ENCODE results near the gene KRTAP9-7.
"Not testable (repeated sequence)": the region's sequence is repeated elsewhere in the genome, so short reads cannot be mapped to it uniquely, and the experiment has no call there.

The KRTAP9-7 gene

DNA sequence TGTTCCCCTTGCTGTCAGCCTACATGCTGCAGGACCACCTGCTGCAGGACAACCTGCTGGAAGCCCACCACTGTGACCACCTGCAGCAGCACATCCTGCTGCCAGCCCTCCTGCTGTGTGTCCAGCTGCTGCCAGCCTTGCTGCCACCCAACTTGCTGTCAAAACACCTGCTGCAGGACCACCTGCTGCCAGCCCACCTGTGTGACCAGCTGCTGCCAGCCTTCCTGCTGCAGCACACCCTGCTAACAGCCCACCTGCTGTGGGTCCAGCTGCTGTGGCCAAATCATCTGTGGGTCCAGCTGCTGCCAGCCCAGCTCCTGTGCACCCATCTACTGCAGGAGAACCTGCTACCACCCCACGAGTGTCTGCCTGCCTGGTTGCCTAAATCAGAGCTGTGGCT is 4.2 kb upstream of the KRTAP9-7 start:
- in situ Hi-C loops (cut with MboI; ENCODE audit: low sequenced_read_pairs), result not testable (repeated sequence)

GRCh38 chr17:41271858-41272257 is 3.6 kb upstream of the KRTAP9-7 start:
- in situ Hi-C loops (cut with MboI; ENCODE audit: low sequenced_read_pairs), result no loop called here

- in situ Hi-C loops (cut with MboI; ENCODE audit: low sequenced_read_pairs), result no loop called here
Measured at GRCh38 chr17:41278176-41278955, 2.9 kb downstream of the KRTAP9-7 start.

GRCh38 chr17:41284043-41284442 is 8.5 kb downstream of the KRTAP9-7 start:
- in situ Hi-C loops (cut with MboI; ENCODE audit: low sequenced_read_pairs), result no loop called here

GRCh38 chr17:41284546-41284945 is 9.0 kb downstream of the KRTAP9-7 start:
- in situ Hi-C loops (cut with MboI; ENCODE audit: low sequenced_read_pairs), result no loop called here

- in situ Hi-C loops (cut with MboI; ENCODE audit: low sequenced_read_pairs), result no loop called here
Measured at GRCh38 chr17:41287050-41287449, 11.6 kb downstream of the KRTAP9-7 start.

DNA sequence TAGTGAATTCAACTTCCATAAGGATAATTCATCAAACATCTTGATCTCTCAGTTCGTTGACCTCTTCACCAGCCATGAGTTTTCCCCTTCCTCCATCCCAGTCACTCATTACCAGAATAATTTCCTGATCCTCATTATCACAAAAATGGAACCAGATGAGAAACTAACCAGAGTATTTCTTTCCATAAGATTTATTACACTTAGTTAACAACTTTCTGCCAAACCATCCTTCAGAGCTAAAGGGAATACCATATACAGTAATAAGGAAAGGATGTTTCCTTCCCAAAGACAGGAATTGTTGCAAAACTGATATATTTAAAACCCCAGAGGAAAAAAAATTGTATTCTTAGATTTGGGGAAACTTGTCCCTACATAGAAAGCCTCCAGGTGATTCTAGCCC is 18.5 kb downstream of the KRTAP9-7 start:
- in situ Hi-C loops (cut with MboI; ENCODE audit: low sequenced_read_pairs), result no loop called here

DNA sequence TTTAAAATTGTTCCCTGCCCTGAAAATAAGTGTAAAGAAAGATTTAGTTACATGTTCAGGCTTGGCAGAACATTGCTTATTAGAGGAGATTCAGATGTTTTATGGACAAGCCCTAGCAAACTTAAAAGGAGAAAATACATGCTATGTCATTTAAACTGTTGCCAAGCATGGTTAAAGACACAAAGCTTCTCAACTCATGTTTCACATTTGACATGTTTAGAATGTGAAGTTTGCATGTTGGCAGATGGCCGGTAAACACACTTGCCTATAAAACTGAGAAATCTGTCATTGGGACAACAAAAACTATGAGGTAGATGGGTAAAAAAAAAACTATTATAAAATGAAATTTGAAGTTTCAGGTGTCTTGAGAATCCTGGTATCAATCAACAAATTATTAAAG is 21.3 kb downstream of the KRTAP9-7 start:
- in situ Hi-C loops (cut with MboI; ENCODE audit: low sequenced_read_pairs), result no loop called here

- in situ Hi-C loops (cut with MboI; ENCODE audit: low sequenced_read_pairs), result no loop called here
Measured at GRCh38 chr17:41298458-41299135, 23.1 kb downstream of the KRTAP9-7 start.

DNA sequence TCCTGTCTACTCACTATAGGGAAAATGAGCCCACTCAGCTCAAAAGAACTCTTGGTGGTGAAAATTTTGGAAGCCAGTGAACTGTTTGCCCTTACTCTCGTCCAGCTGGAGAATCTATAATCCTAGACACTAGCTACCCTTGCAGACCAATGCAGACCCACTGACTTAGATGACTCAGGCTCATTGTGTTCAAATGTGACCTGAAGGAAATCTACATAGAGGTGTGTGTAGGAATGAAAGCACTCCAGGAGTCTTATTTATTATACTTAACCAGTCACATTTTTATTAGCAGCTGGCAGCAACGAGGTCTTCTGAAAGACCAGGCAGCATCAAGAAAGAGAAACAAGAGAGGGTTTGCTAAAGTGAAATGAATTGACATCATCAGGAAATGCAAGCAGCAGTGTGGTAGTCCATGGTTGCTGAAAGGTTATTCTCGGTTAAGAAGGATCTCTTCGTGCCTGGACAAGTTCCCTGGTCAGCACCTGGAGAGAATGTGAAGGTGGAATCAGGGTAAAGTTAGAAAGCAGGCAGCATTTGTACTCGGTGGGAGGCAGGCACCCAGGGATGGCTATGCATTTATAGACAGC is 25.8 kb downstream of the KRTAP9-7 start:
- in situ Hi-C loops (cut with MboI; ENCODE audit: low sequenced_read_pairs), result no loop called here

- in situ Hi-C loops (cut with MboI; ENCODE audit: low sequenced_read_pairs), result no loop called here
Measured at GRCh38 chr17:41301916-41302901, 26.7 kb downstream of the KRTAP9-7 start, which contains the start of gene KRTAP29-1. Gene KRTAP29-1, minus strand, starts transcription at chr17:41302851. Its CDS starts 0 bp downstream, at chr17:41302851.

DNA sequence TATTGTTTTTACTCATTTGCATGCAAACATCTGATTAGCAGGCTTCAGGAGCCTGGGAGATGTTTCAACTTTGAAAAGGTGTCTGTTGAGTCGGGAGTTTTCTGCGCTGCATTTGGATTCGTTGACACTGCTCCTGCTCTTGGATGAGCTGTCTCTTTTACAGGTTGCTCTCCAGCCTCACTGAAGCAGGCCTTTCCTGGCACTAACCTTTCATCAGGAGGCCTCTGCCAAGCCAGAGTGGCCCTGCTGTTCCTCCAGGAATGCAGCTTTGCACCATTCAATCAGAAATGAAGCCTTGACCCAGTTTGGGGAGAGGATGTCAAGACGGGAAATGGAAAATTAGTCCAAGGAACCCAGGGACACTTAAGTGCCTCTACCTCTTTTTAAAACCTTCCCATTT is 27.5 kb downstream of the KRTAP9-7 start:
- in situ Hi-C loops (cut with MboI; ENCODE audit: low sequenced_read_pairs), result no loop called here

DNA sequence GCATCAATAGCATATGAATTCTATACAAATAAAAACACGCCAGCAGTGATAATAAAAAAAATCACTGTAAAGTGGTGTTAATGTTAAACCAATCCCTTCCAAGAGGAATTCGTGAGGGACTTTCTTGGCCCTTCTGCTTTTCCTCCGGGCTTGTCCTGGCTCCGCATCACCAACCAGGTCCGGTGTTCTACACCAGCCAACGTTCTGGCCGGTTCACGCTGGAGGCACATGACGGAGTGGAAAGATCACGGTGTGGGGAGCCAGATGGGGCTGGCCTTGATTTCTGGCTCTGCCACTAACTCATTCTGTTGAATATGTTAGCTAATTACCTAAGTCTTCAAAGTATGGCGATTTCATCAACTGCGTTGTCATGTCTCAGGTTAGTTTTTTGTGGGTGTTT is 28.6 kb downstream of the KRTAP9-7 start:
- in situ Hi-C loops (cut with MboI; ENCODE audit: low sequenced_read_pairs), result no loop called here

DNA sequence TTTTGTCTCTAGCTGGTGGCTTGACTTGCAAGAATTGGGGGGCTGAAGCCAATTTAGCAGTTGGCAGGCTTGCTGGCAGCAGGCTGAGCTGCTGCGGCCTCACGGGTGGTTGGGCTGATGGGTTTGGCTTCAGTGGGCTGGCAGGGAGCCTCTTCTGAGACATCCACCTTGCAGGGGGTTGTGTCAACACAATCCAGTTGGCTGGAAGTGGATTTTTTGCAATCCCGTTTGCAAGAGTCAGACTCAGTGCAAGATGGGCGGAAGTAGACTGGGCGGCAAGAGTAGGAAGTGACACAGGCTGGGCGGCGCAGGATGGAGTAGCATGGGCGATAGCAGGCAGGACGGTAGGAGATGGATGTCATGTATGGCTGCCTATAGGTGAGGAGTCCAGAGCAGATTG is 32.1 kb downstream of the KRTAP9-7 start:
- in situ Hi-C loops (cut with MboI; ENCODE audit: low sequenced_read_pairs), result no loop called here

DNA sequence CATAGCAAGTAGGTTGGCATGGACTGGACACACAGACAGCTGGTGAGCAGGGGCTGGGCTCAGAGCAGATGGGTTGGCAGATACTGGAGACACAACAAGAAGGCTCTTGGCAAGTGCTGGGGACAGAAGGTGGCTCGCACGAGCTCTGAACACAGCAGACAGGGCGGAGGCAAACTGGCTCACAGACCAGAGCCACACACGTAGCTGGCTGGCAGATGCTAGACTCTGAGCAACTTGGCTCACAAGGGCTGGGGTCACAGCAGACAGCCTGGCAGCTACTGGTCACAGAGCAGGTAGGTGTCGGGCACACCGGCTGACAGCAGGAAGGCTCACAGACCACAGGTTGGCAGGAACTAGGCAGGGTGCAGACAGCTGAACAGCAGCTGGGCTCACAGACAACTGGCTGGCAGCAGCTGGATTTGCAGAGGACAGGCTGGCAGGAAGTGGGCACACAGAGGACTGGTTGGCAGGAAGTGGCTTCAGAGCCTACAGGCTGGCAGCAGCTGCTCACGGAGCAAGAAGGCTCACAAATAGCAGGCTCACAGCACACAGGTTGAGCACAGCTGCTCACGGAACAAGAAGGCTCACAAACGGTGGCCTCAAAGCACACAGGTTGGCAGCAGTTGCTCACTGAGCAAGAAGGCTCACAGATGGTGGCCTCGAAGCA is 32.9 kb downstream of the KRTAP9-7 start:
- in situ Hi-C loops (cut with MboI; ENCODE audit: low sequenced_read_pairs), result no loop called here

- in situ Hi-C loops (cut with MboI; ENCODE audit: low sequenced_read_pairs), result no loop called here
Measured at GRCh38 chr17:41308918-41309359, 33.4 kb downstream of the KRTAP9-7 start, which contains the start of gene KRTAP16-1. Gene KRTAP16-1, minus strand, starts transcription at chr17:41309309. Its CDS starts 56 bp downstream, at chr17:41309253.

DNA sequence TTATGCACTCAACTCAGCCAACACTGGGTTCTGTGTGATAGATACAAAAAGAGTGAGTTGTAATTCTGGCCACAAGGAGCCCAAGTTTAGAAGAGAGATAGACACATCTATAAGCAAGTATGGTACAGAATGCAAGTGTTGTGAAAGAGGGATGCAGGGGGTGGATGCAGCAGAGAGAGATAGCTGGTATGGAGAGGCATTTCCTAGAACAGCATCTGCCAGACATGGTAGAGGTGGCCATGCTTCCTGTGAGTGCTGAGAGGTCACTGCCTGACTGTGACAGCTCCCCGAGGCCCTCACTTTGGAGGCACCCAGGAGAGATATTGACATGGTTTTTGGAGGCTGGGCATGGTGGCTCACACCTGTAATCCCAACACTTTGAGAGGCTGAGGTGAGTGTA is 35.6 kb downstream of the KRTAP9-7 start:
- in situ Hi-C loops (cut with MboI; ENCODE audit: low sequenced_read_pairs), result no loop called here

- in situ Hi-C loops (cut with MboI; ENCODE audit: low sequenced_read_pairs), result no loop called here
Measured at GRCh38 chr17:41315204-41315794, 39.8 kb downstream of the KRTAP9-7 start, which contains the start of gene KRTAP17-1. Gene KRTAP17-1, minus strand, starts transcription at chr17:41315710. Its CDS starts 60 bp downstream, at chr17:41315650.

DNA sequence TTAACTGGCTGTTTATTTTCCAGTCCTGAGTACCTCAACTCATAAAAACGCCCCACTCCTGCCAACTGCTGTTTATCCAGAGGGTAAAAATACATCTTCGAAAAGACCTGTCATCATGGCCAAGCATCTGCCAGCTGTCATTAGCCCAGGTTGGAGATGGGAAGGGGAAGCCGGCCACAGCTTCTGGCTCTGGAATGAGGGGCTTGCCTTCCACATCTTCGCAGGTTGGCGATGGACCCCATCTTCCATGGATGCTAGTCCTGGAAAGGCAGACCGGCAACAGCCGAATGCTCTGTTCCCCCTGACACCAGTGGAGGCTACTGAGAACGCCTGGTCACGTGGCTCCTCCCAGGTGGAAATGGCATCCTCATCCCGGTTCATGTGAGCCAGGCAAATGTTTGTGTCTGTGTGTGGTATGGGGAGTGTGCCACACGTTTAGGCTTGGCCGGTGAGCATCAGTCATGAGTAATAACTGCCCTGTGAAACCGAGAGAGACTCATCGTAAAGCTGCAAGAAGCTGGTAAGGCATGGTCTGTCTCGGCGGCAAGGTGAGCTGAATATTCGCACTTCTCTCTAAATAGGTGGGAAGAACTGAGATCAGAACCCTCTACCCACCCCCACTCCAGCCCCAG is 40.4 kb downstream of the KRTAP9-7 start:
- in situ Hi-C loops (cut with MboI; ENCODE audit: low sequenced_read_pairs), result no loop called here

Measured in HL-60/S4 treated with phorbol 12-myristate 13-acetate at 8.2 ng/mL for 4 days and 3 days (cell line).